Thoracic aorta (tissue), 2 donors: ENCODE data around the gene TINAGL1. TPM values are rescaled to one million over a fixed set of nuclear protein-coding genes. Genes with fewer than 3 reads are reported as not detected.
A peak's percentile ranks its signal among the peaks of the same experiment; 100 is the strongest.

Source experiments
- ATAC-seq: fragments of 150-250 bp; one replicate; pipeline ENCODE4 v1.8.0; 2017; ENCODE audit warnings: low read depth; ENCODE audit not compliant: insufficient number of reproducible peaks, low FRiP score
- DNase-seq: peaks from one replicate; pipeline ENCODE4 v3.0.0-alpha.2; 2020; ENCODE audit warnings: low spot score
- H3K27ac ChIP-seq, 2 donors: fragments of 200-600 bp; sonication (generic); 1 replicate in 1 of 2; 2 replicates in 1 of 2; pipeline ENCODE4 v1.5.1; 2016; ENCODE audit warnings: mild to moderate bottlenecking in 2 of 2, moderate library complexity in 2 of 2
- H3K27me3 ChIP-seq: fragments of 200-600 bp; sonication (generic); replicated peaks from 2 replicates; pipeline ENCODE4 v1.6.0; 2016; ENCODE audit warnings: mild to moderate bottlenecking; ENCODE audit not compliant: insufficient read depth
- H3K36me3 ChIP-seq: fragments of 200-600 bp; sonication (generic); one replicate; pipeline ENCODE4 v1.5.1; 2016
- H3K4me1 ChIP-seq, 2 donors: fragments of 200-600 bp; sonication (generic); 1 replicate in 1 of 2; 2 replicates in 1 of 2; pipeline versions ENCODE4 v1.5.1 to v1.6.0; 2016; ENCODE audit warnings: low read depth in 2 of 2, mild to moderate bottlenecking in 1 of 2; ENCODE audit not compliant: control insufficient read depth in 1 of 2
- H3K4me3 ChIP-seq: fragments of 200-600 bp; sonication (generic); 2 replicates; pipeline ENCODE4 v1.5.1; 2016; ENCODE audit warnings: mild to moderate bottlenecking
- H3K9me3 ChIP-seq: fragments of 200-600 bp; sonication (generic); 2 replicates; pipeline ENCODE4 v1.5.1; 2016
- CTCF ChIP-seq: fragments of 200-600 bp; sonication (generic); IDR thresholded peaks from one replicate; pipeline ENCODE4 v1.5.1; 2019; ENCODE audit warnings: antibody characterized with exemption
- total RNA-seq, 2 donors: library from RNA; depleted of rRNA; stranded (reverse); fragments of >200 nt; gene quantifications; one replicate each; pipeline versions ENCODE4 v1.1.0 to v1.2.3, GENCODE V29; 2016

The TINAGL1 gene
- total RNA-seq, 2 donors from 2014 or later = 581 to 1,250 TPM

DNA sequence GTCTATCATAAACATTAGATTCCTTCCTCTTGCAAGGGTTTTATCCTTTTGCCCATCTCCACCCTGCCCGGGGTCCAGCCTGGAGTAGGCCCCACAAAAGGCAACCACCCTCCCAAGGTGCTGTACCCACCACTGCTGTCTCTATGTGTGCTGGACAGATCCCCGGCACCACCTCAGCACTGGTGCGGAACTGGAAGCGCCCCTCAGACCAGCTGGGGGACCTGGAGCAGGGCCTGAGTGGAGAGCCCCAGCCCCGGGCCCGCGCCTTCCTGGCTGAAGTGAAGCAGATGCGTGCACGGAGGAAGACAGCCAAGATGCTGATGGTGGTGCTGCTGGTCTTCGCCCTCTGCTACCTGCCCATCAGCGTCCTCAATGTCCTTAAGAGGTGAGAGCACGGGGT lies 47.0 kb downstream of the TINAGL1 start:
- Histone ChIP-seq H3K4me3 (no peak overlapping the region), H3K27ac (no peak overlapping the region), H3K27me3 (no peaks in the 10 kb centered on the region), H3K36me3 (no peaks in the 10 kb centered on the region), H3K9me3 (no peaks in the 10 kb centered on the region), H3K4me1 (peaks cover 23 to 53% of the 10 kb centered on the region in 2 donors)
- ATAC-seq (no peak), DNase-seq (no peak)
- no peak for TF ChIP-seq CTCF

GRCh38 chr1:31624309-31624708 lies 48.0 kb downstream of the TINAGL1 start:
- peaks cover under 1% of the 10 kb centered on the region for H3K36me3 ChIP-seq
- H3K9me3 ChIP-seq = no peaks in the 10 kb centered on the region
- TF ChIP-seq CTCF = no peak
- ATAC-seq (no peak), DNase-seq (no peak)
- no peak overlapping the region for H3K27ac ChIP-seq
- H3K4me1 ChIP-seq = peaks cover 29 to 59% of the 10 kb centered on the region in 2 donors
- H3K27me3 ChIP-seq = no peaks in the 10 kb centered on the region
- H3K4me3 ChIP-seq = no peak overlapping the region

DNA sequence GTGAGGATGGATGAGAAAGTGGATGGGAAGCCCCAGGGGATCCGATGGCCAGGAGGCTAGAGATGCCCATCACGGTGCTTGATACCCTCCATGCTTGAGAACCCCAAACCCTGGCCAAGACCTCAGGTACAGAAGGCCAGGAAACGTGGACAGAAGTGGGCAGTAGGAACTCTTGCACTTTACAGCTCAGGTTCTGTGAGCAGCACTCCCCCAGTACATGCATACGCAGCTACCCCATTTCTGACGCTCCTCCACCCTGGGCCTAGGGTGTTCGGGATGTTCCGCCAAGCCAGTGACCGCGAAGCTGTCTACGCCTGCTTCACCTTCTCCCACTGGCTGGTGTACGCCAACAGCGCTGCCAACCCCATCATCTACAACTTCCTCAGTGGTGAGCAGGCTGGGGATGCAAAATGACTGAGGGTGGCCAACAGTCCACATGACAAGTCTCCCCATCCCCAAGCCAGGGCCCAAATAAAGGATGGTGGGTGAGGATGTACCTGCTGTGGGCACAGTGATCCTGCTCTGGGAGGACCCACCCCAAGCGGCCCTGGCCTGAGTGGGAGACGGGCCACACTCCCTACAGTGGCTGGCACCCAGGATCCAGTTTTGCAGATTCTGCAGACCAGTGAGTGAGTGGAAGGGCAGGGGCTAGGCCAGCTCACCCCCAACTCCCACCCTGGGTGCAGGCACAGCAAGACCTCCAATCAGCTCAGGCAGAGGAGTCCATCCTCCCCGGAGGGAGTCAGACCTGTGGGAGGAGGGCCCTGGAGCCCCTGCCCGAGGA lies 48.6 kb downstream of the TINAGL1 start:
- ATAC-seq (no peak), DNase-seq (no peak)
- peaks cover 7% of the 10 kb centered on the region for H3K36me3 ChIP-seq
- no peak overlapping the region for H3K4me3 ChIP-seq
- H3K27ac ChIP-seq = peak overlapping the region; percentile 92 to 93
- peaks cover 29 to 65% of the 10 kb centered on the region in 2 donors for H3K4me1 ChIP-seq
- no peaks in the 10 kb centered on the region for H3K27me3 ChIP-seq
- no peak for TF ChIP-seq CTCF
- H3K9me3 ChIP-seq = no peaks in the 10 kb centered on the region

- Histone ChIP-seq H3K36me3 (peaks cover 15% of the 10 kb centered on the region), H3K27ac (peak overlapping the region; percentile 92 to 93), H3K4me3 (no peak overlapping the region), H3K9me3 (no peaks in the 10 kb centered on the region), H3K27me3 (no peaks in the 10 kb centered on the region), H3K4me1 (peaks cover 29 to 65% of the 10 kb centered on the region in 2 donors)
- ATAC-seq = peak; percentile 31
- TF ChIP-seq CTCF = no peak
- no peak for DNase-seq
These were observed 49.4 kb downstream of the TINAGL1 start for GRCh38 chr1:31625561-31626222.
